Ascending aorta (tissue), 2 donors: Measurements from ENCODE around the gene ZBED6. TPM values are rescaled to one million over a fixed set of nuclear protein-coding genes. Genes with fewer than 3 reads are reported as not detected.

ENCODE experiments used
- DNase-seq, 2 donors: peaks; one replicate each; pipeline ENCODE4 v3.0.0-alpha.2; 2019; ENCODE audit warnings: low spot score in 2 of 2
- H3K27ac ChIP-seq, 2 donors: fragments of 200-600 bp; sonication (generic); one replicate each; pipeline ENCODE4 v1.5.1; 2016 to 2017; ENCODE audit warnings: mild to moderate bottlenecking in 1 of 2
- H3K27me3 ChIP-seq: fragments of 200-600 bp; sonication (generic); one replicate; pipeline ENCODE4 v1.5.1; 2017
- H3K36me3 ChIP-seq, 2 donors: fragments of 200-600 bp; sonication (generic); one replicate each; pipeline ENCODE4 v1.5.1; 2016
- H3K4me1 ChIP-seq, 2 donors: fragments of 200-600 bp; sonication (generic); one replicate each; pipeline ENCODE4 v1.5.1; 2016 to 2017; ENCODE audit warnings: mild to moderate bottlenecking in 1 of 2
- H3K4me3 ChIP-seq, 2 donors: fragments of 200-600 bp; sonication (generic); one replicate each; pipeline ENCODE4 v1.5.1; 2016 to 2017; ENCODE audit warnings: mild to moderate bottlenecking in 1 of 2
- H3K9me3 ChIP-seq, 2 donors: fragments of 200-600 bp; sonication (generic); one replicate each; pipeline ENCODE4 v1.5.1; 2016
- CTCF ChIP-seq, 3 experiments: fragments of 200-600 bp in 2 of 3; fragments of 450-650 bp in 1 of 3; sonication (generic) in 2 of 3; IDR thresholded peaks; one replicate each; pipeline ENCODE4 v1.5.1; 2016 to 2019; ENCODE audit warnings: antibody characterized with exemption in 3 of 3, mild to moderate bottlenecking in 1 of 3, moderate library complexity in 1 of 3
- intact Hi-C: fragments of 100-400 bp; cut with DNase I; formaldehyde crosslinking; loops from one replicate; pipeline ENCODE4 v1.15.1; 2023
- total RNA-seq: library from RNA; depleted of rRNA; stranded (reverse); fragments of >200 nt; gene quantifications from one replicate; pipeline ENCODE4 v1.1.0, GENCODE V29; 2016

The ZBED6 gene
- total RNA-seq, 1 donor from 2014 or later = 1.5 TPM

- Histone ChIP-seq H3K36me3 (peaks cover 50 to 83% of the 10 kb centered on the region in 2 donors), H3K9me3 (no peaks in the 10 kb centered on the region), H3K27me3 (no peaks in the 10 kb centered on the region), H3K4me1 (peaks cover 0 to 6% of the 10 kb centered on the region in 2 donors), H3K27ac (no peak overlapping the region), H3K4me3 (no peak overlapping the region)
- no peak for TF ChIP-seq CTCF (IDR thresholded peaks at IDR 0.05)
- DNase-seq = no peak
- intact Hi-C loops = no loop called here
These were observed 47.1 kb downstream of the ZBED6 start for GRCh38 chr1:203842559-203842876.

GRCh38 chr1:203843435-203843834 is 48.0 kb downstream of the ZBED6 start:
- no peak for DNase-seq
- intact Hi-C loops = no loop called here

More at GRCh38 chr1:203843435-203843834, 48.0 kb downstream of the ZBED6 start:
- H3K9me3 ChIP-seq = no peaks in the 10 kb centered on the region
- no peak for TF ChIP-seq CTCF (IDR thresholded peaks at IDR 0.05)
- H3K36me3 ChIP-seq = peaks cover 51 to 85% of the 10 kb centered on the region in 2 donors
- H3K27ac ChIP-seq = no peak overlapping the region
- H3K4me3 ChIP-seq = no peak overlapping the region
- H3K27me3 ChIP-seq = no peaks in the 10 kb centered on the region
- H3K4me1 ChIP-seq = peaks cover 0 to 6% of the 10 kb centered on the region in 2 donors

Other genes starting within 250 kb of the ZBED6 start
- gene ATP2B4, start 168.8 kb upstream of the ZBED6 start, total RNA-seq = 97.1 TPM
- not detected for gene LAX1, start 30.4 kb upstream of the ZBED6 start, total RNA-seq
- 44.4 TPM for gene ZC3H11A, start within 50 bp of the ZBED6 start, total RNA-seq
- gene SNRPE, start 66.0 kb downstream of the ZBED6 start, total RNA-seq = 5.1 TPM